Neural crest cell (in vitro differentiated cells): ENCODE measurements around the gene GPNMB. TPM values are rescaled to one million over a fixed set of nuclear protein-coding genes. Genes with fewer than 3 reads are reported as not detected.

ENCODE experiments used
- DNase-seq: peaks from one replicate; pipeline ENCODE4 v3.0.0; 2021; ENCODE audit warnings: low read depth, mixed read lengths, low spot score
- H3K27ac Mint-ChIP-seq: one replicate; pipeline ENCODE4 v1.8.0; 2021; ENCODE audit warnings: mild to moderate bottlenecking, mixed read lengths; ENCODE audit not compliant: unreplicated experiment
- H3K27me3 Mint-ChIP-seq: 2 replicates; pipeline ENCODE4 v1.8.0; 2021; ENCODE audit warnings: low read depth, mild to moderate bottlenecking, mixed read lengths
- H3K36me3 Mint-ChIP-seq: 2 replicates; pipeline ENCODE4 v1.8.0; 2021; ENCODE audit warnings: low read depth, mild to moderate bottlenecking, mixed read lengths
- H3K4me1 Mint-ChIP-seq: 2 replicates; pipeline ENCODE4 v1.8.0; 2021; ENCODE audit warnings: mixed read lengths
- H3K4me3 Mint-ChIP-seq: one replicate; pipeline ENCODE4 v1.8.0; 2021; ENCODE audit warnings: mild to moderate bottlenecking, mixed read lengths
- H3K9me3 Mint-ChIP-seq: 2 replicates; pipeline ENCODE4 v1.8.0; 2021; ENCODE audit warnings: mixed read lengths
- CTCF ChIP-seq: fragments of 200-600 bp; sonication (generic); conservative IDR thresholded peaks from 2 replicates; pipeline ENCODE4 v1.5.0; 2021; ENCODE audit warnings: antibody characterized with exemption, mild to moderate bottlenecking
- total RNA-seq: library from RNA; stranded (reverse); gene quantifications from 2 replicates; pipeline ENCODE4 v1.2.1, GENCODE V29; 2021

GPNMB gene
- total RNA-seq, 1 donor from 2014 or later: not detected

DNA sequence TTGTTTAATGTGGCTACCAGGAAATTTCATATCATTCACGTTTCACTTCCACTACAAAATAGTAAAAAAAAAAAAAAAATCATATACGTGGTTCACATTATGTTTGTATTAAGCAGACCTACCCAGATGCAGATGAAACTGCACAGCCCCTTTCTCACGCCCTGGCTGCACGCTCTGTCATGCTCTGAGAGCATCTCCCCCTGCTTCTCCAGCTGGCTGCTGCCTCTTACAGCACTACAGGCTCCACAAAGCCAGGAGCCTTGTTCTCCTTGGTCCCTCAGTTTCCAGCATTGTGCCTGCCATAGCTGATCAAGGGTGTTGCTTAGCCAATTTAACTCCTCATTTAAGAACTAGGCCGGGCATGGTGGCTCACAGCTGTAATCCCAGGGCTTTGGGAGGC lies 6.9 kb upstream of the GPNMB start:
- Mint-ChIP-seq H3K4me3 (no peak overlapping the region), H3K36me3 (no peaks in the 10 kb centered on the region), H3K27me3 (no peaks in the 10 kb centered on the region), H3K4me1 (no peaks in the 10 kb centered on the region), H3K9me3 (peaks cover 3% of the 10 kb centered on the region), H3K27ac (no peak overlapping the region)
- no peak for DNase-seq
- TF ChIP-seq CTCF: no peak

DNA sequence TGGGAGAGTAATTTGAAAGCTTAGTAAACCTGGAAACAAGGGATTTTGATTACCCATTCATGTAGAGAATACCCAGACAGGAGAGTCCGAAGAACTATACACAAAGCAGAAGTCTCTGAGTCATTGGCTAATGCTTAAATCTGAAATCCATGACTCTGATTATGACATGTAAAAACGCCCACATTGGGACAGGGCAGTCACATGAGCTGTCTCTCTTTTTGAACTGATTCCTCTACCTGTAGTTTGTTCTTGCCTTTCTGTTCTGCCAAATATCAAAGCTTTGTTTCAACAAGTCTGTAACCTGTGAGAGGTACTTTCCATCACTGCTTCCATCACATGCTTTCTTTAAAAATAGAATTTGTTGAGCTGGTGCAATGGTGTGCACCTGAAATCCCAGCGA lies 4.3 kb upstream of the GPNMB start:
- Mint-ChIP-seq H3K9me3 (peaks cover 3% of the 10 kb centered on the region), H3K4me1 (no peaks in the 10 kb centered on the region), H3K27me3 (no peaks in the 10 kb centered on the region), H3K27ac (no peak overlapping the region), H3K4me3 (no peak overlapping the region), H3K36me3 (no peaks in the 10 kb centered on the region)
- no peak for DNase-seq
- TF ChIP-seq CTCF: no peak

- no peaks in the 10 kb centered on the region for H3K27me3 Mint-ChIP-seq
- no peaks in the 10 kb centered on the region for H3K4me1 Mint-ChIP-seq
- H3K9me3 Mint-ChIP-seq: peaks cover 3% of the 10 kb centered on the region
- no peak for TF ChIP-seq CTCF
- H3K4me3 Mint-ChIP-seq: no peak overlapping the region
- no peak overlapping the region for H3K27ac Mint-ChIP-seq
- H3K36me3 Mint-ChIP-seq: no peaks in the 10 kb centered on the region
- no peak for DNase-seq
These were observed 3.6 kb upstream of the GPNMB start for GRCh38 chr7:23242935-23243334.

DNA sequence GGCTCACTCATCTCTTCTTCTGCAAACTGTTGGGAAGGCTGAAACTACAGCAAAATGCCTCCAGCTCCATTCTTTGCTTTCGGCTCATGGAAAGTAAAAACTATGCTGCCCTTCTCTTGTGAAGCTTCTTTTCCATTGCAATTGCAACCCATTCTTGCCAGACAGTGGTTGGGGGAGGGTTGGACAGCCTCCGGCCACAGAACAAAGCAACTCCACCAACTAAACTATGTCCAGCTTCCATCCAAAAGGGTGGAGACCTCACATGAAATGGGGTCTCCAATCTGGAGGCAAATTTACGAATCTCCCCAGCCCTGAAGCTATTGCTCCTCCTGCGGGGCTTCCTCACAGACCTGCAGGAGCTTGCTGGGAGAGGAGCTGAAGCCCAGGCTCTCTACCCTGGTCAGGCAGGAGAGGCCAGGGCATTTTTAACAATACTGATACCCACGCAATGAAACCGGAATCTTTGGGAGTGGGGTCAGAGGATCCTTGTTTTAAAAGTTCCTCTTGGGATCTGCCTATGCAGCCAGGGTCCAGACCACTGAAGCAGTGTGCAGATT lies 549 bp downstream of the GPNMB start:
- Mint-ChIP-seq H3K4me3 (no peak overlapping the region), H3K27ac (peak overlapping the region; percentile 10), H3K36me3 (no peaks in the 10 kb centered on the region), H3K9me3 (peaks cover 6% of the 10 kb centered on the region), H3K27me3 (no peaks in the 10 kb centered on the region), H3K4me1 (no peaks in the 10 kb centered on the region)
- TF ChIP-seq CTCF: no peak
- DNase-seq: no peak

DNA sequence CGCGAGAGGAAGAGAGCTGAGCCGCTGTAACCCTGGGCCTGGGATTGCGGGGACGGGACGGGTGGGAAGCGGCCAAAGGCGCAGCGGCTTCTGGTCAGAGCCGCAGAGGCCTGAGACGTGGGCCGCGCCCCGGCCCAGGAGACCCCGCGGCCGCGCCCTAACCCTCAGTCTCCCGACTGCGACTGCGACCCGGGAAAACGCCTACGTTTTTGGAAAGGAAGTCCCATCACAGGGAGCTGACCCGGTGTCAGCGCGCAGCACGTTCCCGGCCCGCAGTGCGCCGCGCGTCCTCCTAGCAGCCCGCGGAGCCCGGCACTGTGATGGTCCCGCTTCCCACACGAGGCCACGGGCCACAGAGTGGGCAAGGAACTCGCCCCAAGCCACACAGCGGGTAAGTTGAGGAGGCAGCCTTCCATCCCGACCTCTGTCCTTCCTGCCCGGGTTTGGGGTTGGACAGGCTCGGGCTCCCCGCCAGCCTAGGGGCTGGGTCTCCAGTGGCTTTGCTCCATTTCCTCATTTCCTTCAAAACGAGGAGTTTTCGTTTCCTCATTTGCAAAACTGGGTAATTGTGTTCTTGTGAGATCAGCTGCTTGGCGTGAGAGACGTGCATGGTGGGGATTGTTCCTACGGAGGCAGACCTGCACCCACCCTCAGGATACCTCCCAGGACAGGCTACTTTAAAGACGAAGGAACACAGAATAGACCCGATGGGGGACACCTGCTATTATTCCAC lies 1.2 kb downstream of the GPNMB start:
- DNase-seq: no peak
- TF ChIP-seq CTCF: no peak
- H3K4me1 Mint-ChIP-seq: no peaks in the 10 kb centered on the region
- H3K27me3 Mint-ChIP-seq: no peaks in the 10 kb centered on the region
- H3K9me3 Mint-ChIP-seq: peaks cover 6% of the 10 kb centered on the region
- no peak overlapping the region for H3K4me3 Mint-ChIP-seq
- no peak overlapping the region for H3K27ac Mint-ChIP-seq
- H3K36me3 Mint-ChIP-seq: no peaks in the 10 kb centered on the region
